Measurements from ENCODE around the gene TRPM8. TPM values are rescaled to one million over a fixed set of nuclear protein-coding genes. Genes with fewer than 3 reads are reported as not detected.

Gene TRPM8
- total RNA-seq, 1 donor from 2014 or later = not detected

DNA sequence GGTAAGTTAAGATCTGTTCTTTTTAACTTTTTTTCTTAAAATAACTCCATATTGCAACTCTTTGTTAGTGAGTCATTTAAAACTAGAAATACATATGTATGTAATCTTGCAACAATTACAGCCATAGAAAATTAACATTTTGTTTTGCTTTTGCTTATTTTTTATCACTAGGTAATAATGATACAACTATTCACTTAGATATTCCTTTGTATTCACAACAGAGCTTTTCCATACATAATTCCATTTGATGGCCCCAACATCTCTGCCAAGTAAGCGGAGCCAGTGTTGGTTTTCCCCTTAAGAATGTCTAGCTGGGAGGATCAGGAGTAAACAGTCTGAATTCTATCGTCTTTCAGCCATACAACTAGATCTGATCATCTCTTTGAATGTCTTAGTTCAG lies 149.4 kb downstream of the TRPM8 start:
- Histone ChIP-seq H3K27ac (no peak overlapping the region), H3K36me3 (no peaks in the 10 kb centered on the region), H3K9me3 (no peaks in the 10 kb centered on the region), H3K4me1 (no peaks in the 10 kb centered on the region), H3K27me3 (no peaks in the 10 kb centered on the region), H3K4me3 (no peak overlapping the region)
- DNase-seq (ENCODE audit: extremely low spot score in 2 of 2) = no peak
- intact Hi-C loops (cut with DNase I) = no loop called here
- no peak for TF ChIP-seq CTCF (IDR thresholded peaks at IDR 0.05)
- no peak for TF ChIP-seq POLR2A (IDR thresholded peaks at IDR 0.05)
- no peak for TF ChIP-seq POLR2AphosphoS5 (IDR thresholded peaks at IDR 0.05; ENCODE audit: insufficient read depth in 1 of 2, low read depth in 1 of 2)

Other genes starting within 250 kb of the TRPM8 start
- not detected for gene UGT1A9, start 245.5 kb upstream of the TRPM8 start, total RNA-seq
- 4.9 TPM for gene UGT1A7, start 235.5 kb upstream of the TRPM8 start, total RNA-seq
- gene UGT1A6, start 224.5 kb upstream of the TRPM8 start, total RNA-seq = 14.0 TPM
- gene UGT1A5, start 204.5 kb upstream of the TRPM8 start, total RNA-seq = 1.2 TPM
- gene UGT1A4, start 198.6 kb upstream of the TRPM8 start, total RNA-seq = 0.98 TPM
- not detected for gene UGT1A3, start 188.3 kb upstream of the TRPM8 start, total RNA-seq
- 0.98 TPM for gene UGT1A1, start 157.1 kb upstream of the TRPM8 start, total RNA-seq
- gene MROH2A, start 139.0 kb upstream of the TRPM8 start, total RNA-seq = not detected
- 2.2 TPM for gene HJURP, start 62.8 kb upstream of the TRPM8 start, total RNA-seq
- gene SPP2, start 133.3 kb downstream of the TRPM8 start, total RNA-seq = not detected